Esophagus muscularis mucosa (tissue), 4 donors: ENCODE results near the gene PLEKHA5. TPM values are rescaled to one million over a fixed set of nuclear protein-coding genes. Genes with fewer than 3 reads are reported as not detected.

Experiments used
- DNase-seq: peaks from one replicate; pipeline ENCODE4 v3.0.0-alpha.2; 2017; ENCODE audit errors: extremely low spot score
- H3K27ac ChIP-seq, 4 donors: fragments of 200-600 bp; sonication (generic); replicated peaks in 1 of 4; 1 replicate in 3 of 4; 2 replicates in 1 of 4; pipeline ENCODE4 v1.5.1; 2016 to 2019; ENCODE audit warnings: mild to moderate bottlenecking in 1 of 4
- H3K27me3 ChIP-seq, 4 donors: fragments of 200-600 bp; sonication (generic); one replicate each; pipeline versions ENCODE4 v1.5.1 to v1.6.0; 2016 to 2019
- H3K36me3 ChIP-seq, 4 donors: fragments of 200-600 bp; sonication (generic); one replicate each; pipeline ENCODE4 v1.5.1; 2016 to 2019
- H3K4me1 ChIP-seq, 4 donors: fragments of 200-600 bp; sonication (generic); one replicate each; pipeline ENCODE4 v1.5.1; 2016 to 2019
- H3K4me3 ChIP-seq, 4 donors: fragments of 200-600 bp; sonication (generic); 1 replicate in 2 of 4; 2 replicates in 2 of 4; pipeline ENCODE4 v1.5.1; 2016 to 2019; ENCODE audit warnings: mild to moderate bottlenecking in 4 of 4, moderate library complexity in 1 of 4
- H3K9me3 ChIP-seq, 4 donors: fragments of 200-600 bp; sonication (generic); 1 replicate in 3 of 4; 2 replicates in 1 of 4; pipeline ENCODE4 v1.5.1; 2016 to 2019
- EP300 ChIP-seq: sonication (generic); formaldehyde crosslinking; IDR thresholded peaks from one replicate; pipeline ENCODE4 v1.6.1; 2017; ENCODE audit warnings: antibody characterized with exemption
- POLR2A ChIP-seq: fragments of 450-650 bp; IDR thresholded peaks from one replicate; pipeline ENCODE4 v1.6.1; 2017; ENCODE audit warnings: antibody characterized with exemption, moderate library complexity, mild to moderate bottlenecking, low read depth
- POLR2AphosphoS5 ChIP-seq, 2 donors: sonication (generic); formaldehyde crosslinking; IDR thresholded peaks; one replicate each; pipeline ENCODE4 v1.6.1; 2017; ENCODE audit warnings: antibody characterized with exemption in 2 of 2
- WGBS: methylation state at CpG from one replicate; pipeline ENCODE4 v1.1.5; 2018; 5-methylcytosine and 5-hydroxymethylcytosine counted together
- intact Hi-C: fragments of 100-400 bp; cut with DNase I; formaldehyde crosslinking; loops from one replicate; pipeline ENCODE4 v1.15.1; 2023
- total RNA-seq, 4 donors: library from RNA; depleted of rRNA; stranded (reverse); fragments of >200 nt; gene quantifications; one replicate each; pipeline versions ENCODE4 v1.1.0 to v1.2.1, GENCODE V29; 2016
- TF ChIP-seq, protein P1 (sequence below), 3 experiments: fragments of 200-600 bp in 2 of 3; fragments of 450-650 bp in 1 of 3; sonication (generic) in 2 of 3; IDR thresholded peaks; one replicate each; pipeline ENCODE4 v1.5.1; 2017 to 2019; ENCODE audit warnings: antibody characterized with exemption in 3 of 3, mild to moderate bottlenecking in 2 of 3, moderate library complexity in 1 of 3

PLEKHA5 gene
- total RNA-seq, 4 donors from 2014 or later, result 50.7 to 88.5 (median 58.6) TPM

DNA sequence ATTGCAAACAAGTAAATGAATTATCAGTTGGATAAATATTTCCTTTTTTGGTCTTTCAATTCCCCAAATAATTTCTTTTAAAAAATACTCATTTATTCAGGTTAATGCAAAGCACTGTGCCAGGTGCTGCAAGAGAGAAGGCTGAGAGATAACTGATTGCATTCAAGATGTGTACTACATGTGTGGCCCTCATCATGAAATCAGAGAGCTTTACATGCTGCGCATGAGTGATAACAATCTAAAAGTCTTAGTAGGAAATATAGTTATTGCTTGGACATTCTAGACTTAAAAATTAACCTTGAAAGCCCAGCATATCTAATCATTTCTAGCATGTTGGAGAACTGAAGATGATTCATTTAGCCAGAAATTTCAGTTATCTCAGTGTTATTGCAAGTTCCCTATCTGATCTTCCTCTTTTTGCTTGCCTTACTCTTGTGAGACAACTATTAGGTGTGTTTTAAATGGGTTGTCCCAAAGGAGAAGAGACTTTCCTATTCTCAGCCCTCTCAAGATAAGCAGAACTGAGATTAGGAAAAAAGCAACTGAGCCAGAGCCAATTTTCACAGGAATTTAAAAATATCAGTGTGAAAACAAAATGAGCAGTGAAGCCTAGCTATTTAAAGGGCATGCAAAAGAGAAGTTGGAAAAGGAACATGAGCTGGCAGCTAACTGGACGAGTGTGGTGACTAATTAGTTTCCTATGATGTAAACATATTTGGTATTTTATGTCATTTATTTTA lies 60.9 kb downstream of the PLEKHA5 start:
- Histone ChIP-seq H3K4me3 (no peak overlapping the region), H3K9me3 (no peaks in the 10 kb centered on the region), H3K36me3 (no peaks in the 10 kb centered on the region), H3K4me1 (peaks cover 33 to 76% (median 67%) of the 10 kb centered on the region in 4 donors), H3K27ac (peak overlapping the region; percentile 12 to 56 (median 24)), H3K27me3 (no peaks in the 10 kb centered on the region)
- intact Hi-C loops, result loop anchor here (10.0 kb wide), 1 partner anchor 94 kb away; no protein-coding TSS in a partner anchor
- no peak for TF ChIP-seq EP300
- no peak for DNase-seq
- 43% methylated on average over 2 of the region's 2 CpGs for WGBS

DNA sequence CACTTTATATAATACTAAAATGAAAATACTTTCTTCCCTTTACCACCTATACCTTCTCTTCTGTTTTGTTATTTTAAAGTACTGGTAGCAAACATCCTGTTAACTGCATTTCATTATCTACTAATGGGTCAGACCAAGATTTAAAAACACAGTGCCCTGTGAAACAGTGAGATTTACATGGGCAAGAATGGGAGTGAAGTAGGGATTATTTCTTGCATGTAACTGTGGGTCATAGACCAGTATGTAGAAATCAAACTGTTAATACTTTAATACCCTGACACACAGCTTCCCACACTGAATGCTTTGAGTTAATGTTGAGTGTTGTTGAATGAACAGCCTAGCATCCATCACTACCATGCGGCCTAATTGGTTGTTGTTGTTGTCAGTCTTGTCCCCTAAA lies 61.6 kb downstream of the PLEKHA5 start:
- TF ChIP-seq POLR2A (no peak), EP300 (no peak), POLR2AphosphoS5 (IDR thresholded peaks at IDR 0.05) (no peak)
- TF ChIP-seq, protein P1, sequence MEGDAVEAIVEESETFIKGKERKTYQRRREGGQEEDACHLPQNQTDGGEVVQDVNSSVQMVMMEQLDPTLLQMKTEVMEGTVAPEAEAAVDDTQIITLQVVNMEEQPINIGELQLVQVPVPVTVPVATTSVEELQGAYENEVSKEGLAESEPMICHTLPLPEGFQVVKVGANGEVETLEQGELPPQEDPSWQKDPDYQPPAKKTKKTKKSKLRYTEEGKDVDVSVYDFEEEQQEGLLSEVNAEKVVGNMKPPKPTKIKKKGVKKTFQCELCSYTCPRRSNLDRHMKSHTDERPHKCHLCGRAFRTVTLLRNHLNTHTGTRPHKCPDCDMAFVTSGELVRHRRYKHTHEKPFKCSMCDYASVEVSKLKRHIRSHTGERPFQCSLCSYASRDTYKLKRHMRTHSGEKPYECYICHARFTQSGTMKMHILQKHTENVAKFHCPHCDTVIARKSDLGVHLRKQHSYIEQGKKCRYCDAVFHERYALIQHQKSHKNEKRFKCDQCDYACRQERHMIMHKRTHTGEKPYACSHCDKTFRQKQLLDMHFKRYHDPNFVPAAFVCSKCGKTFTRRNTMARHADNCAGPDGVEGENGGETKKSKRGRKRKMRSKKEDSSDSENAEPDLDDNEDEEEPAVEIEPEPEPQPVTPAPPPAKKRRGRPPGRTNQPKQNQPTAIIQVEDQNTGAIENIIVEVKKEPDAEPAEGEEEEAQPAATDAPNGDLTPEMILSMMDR (IDR thresholded peaks at IDR 0.05), result no peak
- Histone ChIP-seq H3K27ac (peak overlapping the region; percentile 5 to 56 (median 20)), H3K36me3 (no peaks in the 10 kb centered on the region), H3K27me3 (no peaks in the 10 kb centered on the region), H3K4me1 (peaks cover 33 to 76% (median 63%) of the 10 kb centered on the region in 4 donors), H3K9me3 (no peaks in the 10 kb centered on the region), H3K4me3 (no peak overlapping the region)
- intact Hi-C loops, result loop anchor here (10.0 kb wide), 1 partner anchor 94 kb away; no protein-coding TSS in a partner anchor
- DNase-seq, result no peak
- 56% methylated on average over 1 of the region's 1 CpG for WGBS

DNA sequence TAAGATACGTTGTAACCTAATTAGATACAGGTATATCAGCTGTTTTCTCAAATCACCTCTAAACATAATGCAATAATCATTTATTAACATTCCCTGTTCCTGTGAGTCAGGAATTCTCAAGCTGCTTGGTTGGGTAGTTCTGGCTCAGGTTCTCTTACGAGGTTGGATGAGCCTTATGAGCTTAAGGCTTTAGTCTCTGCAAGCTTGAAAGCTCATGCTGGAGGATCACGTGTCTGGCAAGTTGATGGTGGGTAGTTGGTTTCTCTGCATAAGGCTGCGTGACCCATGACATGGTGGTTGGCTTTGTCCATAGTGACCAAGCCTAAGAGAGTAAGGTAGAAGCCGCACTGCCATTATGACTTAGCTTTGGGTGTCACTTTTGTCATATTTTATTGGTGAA lies 62.0 kb downstream of the PLEKHA5 start:
- peaks cover 33 to 76% (median 63%) of the 10 kb centered on the region in 4 donors for H3K4me1 ChIP-seq
- H3K4me3 ChIP-seq, result no peak overlapping the region
- no peaks in the 10 kb centered on the region for H3K36me3 ChIP-seq
- TF ChIP-seq POLR2AphosphoS5 (IDR thresholded peaks at IDR 0.05) (no peak), POLR2A (no peak), EP300 (no peak)
- TF ChIP-seq, protein P1 (IDR thresholded peaks at IDR 0.05), result no peak
- 87% methylated on average over 5 of the region's 5 CpGs for WGBS
- H3K27ac ChIP-seq, result peak overlapping the region in 3 of 4 donors; percentile 5 to 28 (median 12)
- no peak for DNase-seq
- intact Hi-C loops, result loop anchor here (10.0 kb wide), 1 partner anchor 93 kb away; no protein-coding TSS in a partner anchor
- no peaks in the 10 kb centered on the region for H3K27me3 ChIP-seq
- H3K9me3 ChIP-seq, result no peaks in the 10 kb centered on the region

DNA sequence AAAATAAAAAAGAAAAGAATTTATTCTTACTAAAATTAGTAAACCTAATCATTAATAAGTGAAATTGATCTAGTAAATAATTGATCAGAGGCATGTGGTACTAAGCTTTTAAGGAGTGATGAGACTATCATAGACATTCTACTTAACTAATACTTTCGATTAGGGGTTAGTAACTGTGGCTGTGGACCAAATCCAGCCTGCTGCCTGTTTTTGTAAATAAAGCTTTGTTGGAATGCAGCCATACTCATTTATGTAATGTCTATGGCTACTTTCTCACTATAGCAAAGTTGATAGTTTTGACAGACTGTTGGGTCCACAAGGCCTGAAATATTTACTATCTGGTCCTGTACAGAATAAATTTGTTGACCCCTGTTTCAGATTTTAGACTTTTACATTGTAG lies 63.2 kb downstream of the PLEKHA5 start:
- H3K27ac ChIP-seq, result peak overlapping the region in 1 of 4 donors; percentile 6
- H3K9me3 ChIP-seq, result no peaks in the 10 kb centered on the region
- no peak for DNase-seq
- H3K4me1 ChIP-seq, result peaks cover 35 to 76% (median 61%) of the 10 kb centered on the region in 4 donors
- TF ChIP-seq, protein P1 (IDR thresholded peaks at IDR 0.05), result no peak
- no peak for TF ChIP-seq POLR2AphosphoS5 (IDR thresholded peaks at IDR 0.05)
- no peak for TF ChIP-seq EP300
- TF ChIP-seq POLR2A, result no peak
- no peak overlapping the region for H3K4me3 ChIP-seq
- H3K27me3 ChIP-seq, result no peaks in the 10 kb centered on the region
- 80% methylated on average over 1 of the region's 1 CpG for WGBS
- intact Hi-C loops, result loop anchor here (10.0 kb wide), 1 partner anchor 92 kb away; no protein-coding TSS in a partner anchor
- H3K36me3 ChIP-seq, result no peaks in the 10 kb centered on the region

DNA sequence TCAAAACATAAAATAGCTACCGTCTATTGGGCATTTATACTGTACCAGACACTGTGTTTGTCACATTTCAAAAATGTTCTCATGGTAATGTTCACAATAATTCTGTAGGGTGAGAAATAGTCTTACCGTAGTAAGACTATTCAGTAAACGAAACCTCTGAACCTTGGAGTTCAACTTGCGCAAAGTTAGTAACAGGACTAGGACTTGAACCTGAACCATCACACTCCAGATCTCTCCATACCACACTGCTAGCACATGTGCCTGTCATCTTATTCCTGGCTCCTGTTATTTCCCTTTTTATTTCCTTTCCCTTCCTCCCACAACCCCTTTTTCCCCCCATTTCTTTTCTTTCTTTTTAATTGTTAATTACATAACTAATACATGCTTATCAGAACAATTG lies 65.4 kb downstream of the PLEKHA5 start:
- TF ChIP-seq, protein P1 (IDR thresholded peaks at IDR 0.05), result no peak
- TF ChIP-seq POLR2A (no peak), EP300 (no peak), POLR2AphosphoS5 (IDR thresholded peaks at IDR 0.05) (no peak)
- DNase-seq, result no peak
- no peak overlapping the region for H3K4me3 ChIP-seq
- H3K4me1 ChIP-seq, result peaks cover 41 to 72% (median 63%) of the 10 kb centered on the region in 4 donors
- no peak overlapping the region for H3K27ac ChIP-seq
- H3K9me3 ChIP-seq, result no peaks in the 10 kb centered on the region
- intact Hi-C loops, result loop anchor here (10.0 kb wide), 1 partner anchor 90 kb away; no protein-coding TSS in a partner anchor
- 90% methylated on average over 4 of the region's 4 CpGs for WGBS
- no peaks in the 10 kb centered on the region for H3K36me3 ChIP-seq
- H3K27me3 ChIP-seq, result no peaks in the 10 kb centered on the region
